IPS DF 4.7 (cell line): ENCODE results near the gene AOC1.

Experiments
- DNase-seq: peaks from one replicate; pipeline ENCODE4 v3.0.0-alpha.2; 2013; ENCODE audit warnings: low spot score; ENCODE audit errors: extremely low read depth

AOC1 gene

GRCh38 chr7:150835019-150835418 is 17.3 kb upstream of the AOC1 start:
- no peak for DNase-seq

- no peak for DNase-seq
These were observed 16.5 kb upstream of the AOC1 start for GRCh38 chr7:150835702-150836280.

- no peak for DNase-seq
These were observed 13.2 kb upstream of the AOC1 start for GRCh38 chr7:150838965-150839650.

- no peak for DNase-seq
These were observed 10.3 kb upstream of the AOC1 start for GRCh38 chr7:150842018-150842417.

- no peak for DNase-seq
These were observed 9.6 kb upstream of the AOC1 start for GRCh38 chr7:150842716-150843115.

GRCh38 chr7:150845421-150845861 is 6.9 kb upstream of the AOC1 start:
- DNase-seq = no peak

- DNase-seq = no peak
These were observed 5.8 kb upstream of the AOC1 start for GRCh38 chr7:150846291-150847115.

- no peak for DNase-seq
These were observed 4.8 kb upstream of the AOC1 start for GRCh38 chr7:150847536-150847935.

- no peak for DNase-seq
These were observed 4.2 kb upstream of the AOC1 start for GRCh38 chr7:150848111-150848510.

GRCh38 chr7:150848561-150849115 is 3.7 kb upstream of the AOC1 start:
- no peak for DNase-seq

GRCh38 chr7:150849204-150849775 is 3.0 kb upstream of the AOC1 start:
- DNase-seq = no peak

GRCh38 chr7:150850273-150850672 is 2.0 kb upstream of the AOC1 start:
- no peak for DNase-seq

- no peak for DNase-seq
These were observed 586 bp upstream of the AOC1 start for GRCh38 chr7:150851492-150852370.

- no peak for DNase-seq
These were observed 2.0 kb downstream of the AOC1 start for GRCh38 chr7:150854066-150855000.

- no peak for DNase-seq
These were observed 2.7 kb downstream of the AOC1 start for GRCh38 chr7:150855046-150855445.

GRCh38 chr7:150855476-150856302 is 3.4 kb downstream of the AOC1 start:
- no peak for DNase-seq

GRCh38 chr7:150856303-150857275 is 4.3 kb downstream of the AOC1 start:
- no peak for DNase-seq
